Prostate gland (tissue), 2 donors: ENCODE measurements around the gene PLSCR4.

Experiments used
- POLR2A ChIP-seq: fragments of 450-650 bp; IDR thresholded peaks from one replicate; pipeline ENCODE4 v1.6.1; 2016; ENCODE audit warnings: antibody characterized with exemption, mild to moderate bottlenecking
- TF ChIP-seq, protein P1 (sequence below), 4 experiments: fragments of 200-600 bp in 2 of 4; fragments of 450-650 bp in 2 of 4; sonication (generic) in 2 of 4; IDR thresholded peaks; 1 replicate in 3 of 4; 2 replicates in 1 of 4; pipeline ENCODE4 v1.5.1; 2016 to 2019; ENCODE audit warnings: antibody characterized with exemption in 4 of 4, mild to moderate bottlenecking in 2 of 4, moderate library complexity in 2 of 4

DNA sequence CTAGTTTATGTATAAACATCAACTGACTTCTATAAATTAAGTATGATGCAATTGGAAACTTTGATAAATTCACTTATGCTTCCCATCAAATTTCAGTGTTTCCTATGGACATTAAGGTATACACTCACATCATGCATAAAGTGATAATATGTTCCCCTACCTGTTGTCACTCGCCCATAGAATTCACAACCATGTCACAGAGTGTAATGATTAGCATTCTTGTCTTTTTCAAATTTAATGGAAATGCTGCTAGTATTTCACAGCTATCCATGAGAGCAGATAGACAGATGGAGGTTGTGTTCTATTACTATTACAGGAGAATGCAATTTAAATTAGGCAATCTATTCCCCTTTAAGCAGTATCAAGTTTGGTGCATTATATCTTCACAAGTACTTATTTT is 984 bp downstream of the PLSCR4 start:
- TF ChIP-seq POLR2A: no peak
- TF ChIP-seq, protein P1, sequence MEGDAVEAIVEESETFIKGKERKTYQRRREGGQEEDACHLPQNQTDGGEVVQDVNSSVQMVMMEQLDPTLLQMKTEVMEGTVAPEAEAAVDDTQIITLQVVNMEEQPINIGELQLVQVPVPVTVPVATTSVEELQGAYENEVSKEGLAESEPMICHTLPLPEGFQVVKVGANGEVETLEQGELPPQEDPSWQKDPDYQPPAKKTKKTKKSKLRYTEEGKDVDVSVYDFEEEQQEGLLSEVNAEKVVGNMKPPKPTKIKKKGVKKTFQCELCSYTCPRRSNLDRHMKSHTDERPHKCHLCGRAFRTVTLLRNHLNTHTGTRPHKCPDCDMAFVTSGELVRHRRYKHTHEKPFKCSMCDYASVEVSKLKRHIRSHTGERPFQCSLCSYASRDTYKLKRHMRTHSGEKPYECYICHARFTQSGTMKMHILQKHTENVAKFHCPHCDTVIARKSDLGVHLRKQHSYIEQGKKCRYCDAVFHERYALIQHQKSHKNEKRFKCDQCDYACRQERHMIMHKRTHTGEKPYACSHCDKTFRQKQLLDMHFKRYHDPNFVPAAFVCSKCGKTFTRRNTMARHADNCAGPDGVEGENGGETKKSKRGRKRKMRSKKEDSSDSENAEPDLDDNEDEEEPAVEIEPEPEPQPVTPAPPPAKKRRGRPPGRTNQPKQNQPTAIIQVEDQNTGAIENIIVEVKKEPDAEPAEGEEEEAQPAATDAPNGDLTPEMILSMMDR (IDR thresholded peaks at IDR 0.05): no peak
